ENCODE measurements around the gene ZSCAN31.
"Not testable (repeated sequence)": the region's sequence is repeated elsewhere in the genome, so short reads cannot be mapped to it uniquely, and the experiment has no call there.

Gene ZSCAN31

DNA sequence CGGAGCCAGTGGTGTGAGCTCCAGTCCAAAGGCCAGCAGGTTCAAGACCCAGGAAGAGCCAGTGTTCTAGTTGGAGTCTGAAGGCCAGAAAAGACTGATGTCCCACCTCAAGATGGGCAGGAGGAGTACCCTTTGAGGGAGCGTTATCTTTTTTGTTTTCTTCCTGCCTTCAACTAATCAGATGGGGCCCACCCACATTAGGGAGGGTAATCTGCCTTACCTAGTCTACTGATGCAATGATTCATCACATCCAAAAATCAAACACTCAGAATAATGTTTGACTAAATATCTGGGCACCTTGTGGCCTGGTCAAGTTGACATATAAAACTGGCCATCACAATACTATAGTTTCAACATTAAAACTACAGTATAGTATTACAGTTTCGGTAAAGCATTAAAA is 33.5 kb upstream of the ZSCAN31 start:
- Histone ChIP-seq H3K27ac (no peak overlapping the region), H3K27me3 (no peaks in the 10 kb centered on the region), H3K4me1 (ENCODE audit: control insufficient read depth in 1 of 2, insufficient read depth in 1 of 2, low read depth in 1 of 2, low read length in 1 of 2) (no peaks in the 10 kb centered on the region), H3K9me3 (no peaks in the 10 kb centered on the region), H3K4me3 (ENCODE audit: low read depth in 1 of 2, low read length in 1 of 2) (no peak overlapping the region), H3K36me3 (peaks cover 23% of the 10 kb centered on the region)
- TF ChIP-seq, protein P1, sequence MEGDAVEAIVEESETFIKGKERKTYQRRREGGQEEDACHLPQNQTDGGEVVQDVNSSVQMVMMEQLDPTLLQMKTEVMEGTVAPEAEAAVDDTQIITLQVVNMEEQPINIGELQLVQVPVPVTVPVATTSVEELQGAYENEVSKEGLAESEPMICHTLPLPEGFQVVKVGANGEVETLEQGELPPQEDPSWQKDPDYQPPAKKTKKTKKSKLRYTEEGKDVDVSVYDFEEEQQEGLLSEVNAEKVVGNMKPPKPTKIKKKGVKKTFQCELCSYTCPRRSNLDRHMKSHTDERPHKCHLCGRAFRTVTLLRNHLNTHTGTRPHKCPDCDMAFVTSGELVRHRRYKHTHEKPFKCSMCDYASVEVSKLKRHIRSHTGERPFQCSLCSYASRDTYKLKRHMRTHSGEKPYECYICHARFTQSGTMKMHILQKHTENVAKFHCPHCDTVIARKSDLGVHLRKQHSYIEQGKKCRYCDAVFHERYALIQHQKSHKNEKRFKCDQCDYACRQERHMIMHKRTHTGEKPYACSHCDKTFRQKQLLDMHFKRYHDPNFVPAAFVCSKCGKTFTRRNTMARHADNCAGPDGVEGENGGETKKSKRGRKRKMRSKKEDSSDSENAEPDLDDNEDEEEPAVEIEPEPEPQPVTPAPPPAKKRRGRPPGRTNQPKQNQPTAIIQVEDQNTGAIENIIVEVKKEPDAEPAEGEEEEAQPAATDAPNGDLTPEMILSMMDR (IDR thresholded peaks at IDR 0.05), result no peak

DNA sequence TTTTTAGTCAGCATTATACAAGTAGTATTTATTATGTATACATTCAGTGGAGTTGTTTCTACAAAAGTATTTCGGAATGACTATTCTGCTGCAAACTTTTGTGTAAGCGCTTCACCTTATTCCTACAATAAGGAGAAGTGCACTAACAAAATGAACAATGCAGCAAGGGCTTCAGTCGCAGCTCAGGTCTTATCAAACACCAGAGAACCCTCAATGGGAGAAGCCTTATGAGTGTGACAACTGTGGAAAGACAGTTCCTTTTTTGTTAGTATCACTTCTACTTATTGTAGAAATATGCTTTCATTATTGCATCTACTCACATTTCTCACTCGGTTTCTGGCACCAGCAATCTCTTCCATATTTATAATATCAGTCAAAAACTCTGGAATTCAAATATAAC is 32.6 kb upstream of the ZSCAN31 start:
- Histone ChIP-seq H3K27ac (no peak overlapping the region), H3K9me3 (no peaks in the 10 kb centered on the region), H3K4me3 (ENCODE audit: low read depth in 1 of 2, low read length in 1 of 2) (no peak overlapping the region), H3K4me1 (ENCODE audit: control insufficient read depth in 1 of 2, insufficient read depth in 1 of 2, low read depth in 1 of 2, low read length in 1 of 2) (no peaks in the 10 kb centered on the region), H3K27me3 (no peaks in the 10 kb centered on the region), H3K36me3 (peaks cover 32% of the 10 kb centered on the region)
- TF ChIP-seq, protein P1 (IDR thresholded peaks at IDR 0.05), result no peak

DNA sequence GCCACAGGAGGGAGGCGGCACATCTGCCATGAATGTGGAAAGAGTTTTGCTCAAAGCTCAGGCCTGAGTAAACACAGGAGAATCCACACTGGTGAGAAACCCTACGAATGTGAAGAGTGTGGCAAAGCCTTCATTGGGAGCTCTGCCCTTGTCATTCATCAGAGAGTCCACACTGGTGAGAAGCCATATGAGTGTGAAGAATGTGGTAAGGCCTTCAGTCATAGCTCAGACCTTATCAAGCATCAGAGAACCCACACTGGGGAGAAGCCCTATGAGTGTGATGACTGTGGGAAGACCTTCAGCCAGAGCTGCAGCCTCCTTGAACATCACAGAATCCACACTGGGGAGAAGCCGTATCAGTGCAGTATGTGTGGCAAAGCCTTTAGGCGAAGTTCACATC is 29.6 kb upstream of the ZSCAN31 start:
- peaks cover 35% of the 10 kb centered on the region for H3K36me3 ChIP-seq
- H3K4me3 ChIP-seq (ENCODE audit: low read depth in 1 of 2, low read length in 1 of 2); H3K27me3 ChIP-seq; H3K4me1 ChIP-seq (ENCODE audit: control insufficient read depth in 1 of 2, insufficient read depth in 1 of 2, low read depth in 1 of 2, low read length in 1 of 2); H3K27ac ChIP-seq; H3K9me3 ChIP-seq: not testable (repeated sequence)

DNA sequence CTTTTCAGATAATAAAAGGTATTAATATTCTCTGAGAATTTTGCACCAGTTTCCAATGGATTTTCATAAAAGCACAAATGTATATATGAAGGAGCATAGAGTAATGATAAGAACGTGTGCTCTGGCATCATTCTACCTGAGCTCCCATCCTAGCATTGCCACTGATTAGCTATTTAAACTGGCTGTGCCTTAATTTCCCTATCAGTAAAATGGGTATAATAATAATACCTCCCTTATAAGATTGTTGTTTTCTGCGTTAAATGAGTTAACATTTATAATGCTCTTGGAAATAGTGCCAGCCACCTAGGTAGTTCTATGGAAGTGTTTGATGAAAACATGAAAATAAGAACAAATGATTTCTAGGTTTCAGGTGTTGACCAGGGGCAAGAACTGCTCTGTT is 25.0 kb upstream of the ZSCAN31 start:
- H3K4me3 ChIP-seq (ENCODE audit: low read depth in 1 of 2, low read length in 1 of 2), result no peak overlapping the region
- no peaks in the 10 kb centered on the region for H3K9me3 ChIP-seq
- no peak overlapping the region for H3K27ac ChIP-seq
- peaks cover 12 to 14% of the 10 kb centered on the region in 2 experiments for H3K4me1 ChIP-seq (ENCODE audit: control insufficient read depth in 1 of 2, insufficient read depth in 1 of 2, low read depth in 1 of 2, low read length in 1 of 2)
- H3K27me3 ChIP-seq, result no peaks in the 10 kb centered on the region
- TF ChIP-seq, protein P1 (IDR thresholded peaks at IDR 0.05), result no peak
- H3K36me3 ChIP-seq, result peaks cover 27% of the 10 kb centered on the region

DNA sequence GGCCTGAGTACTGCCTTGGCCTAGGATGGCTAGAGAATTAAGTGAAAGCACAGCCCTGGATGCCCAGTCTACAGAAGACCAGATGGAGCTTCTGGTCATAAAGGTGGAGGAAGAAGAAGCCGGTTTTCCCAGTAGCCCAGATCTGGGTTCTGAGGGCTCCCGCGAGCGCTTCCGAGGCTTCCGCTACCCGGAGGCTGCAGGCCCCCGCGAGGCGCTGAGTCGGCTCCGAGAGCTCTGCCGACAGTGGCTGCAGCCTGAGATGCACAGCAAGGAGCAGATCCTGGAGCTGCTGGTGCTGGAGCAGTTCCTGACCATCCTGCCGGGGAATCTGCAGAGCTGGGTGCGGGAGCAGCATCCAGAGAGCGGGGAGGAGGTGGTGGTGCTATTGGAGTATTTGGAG is 23.6 kb upstream of the ZSCAN31 start:
- H3K4me1 ChIP-seq (ENCODE audit: control insufficient read depth in 1 of 2, insufficient read depth in 1 of 2, low read depth in 1 of 2, low read length in 1 of 2), result peaks cover 20 to 22% of the 10 kb centered on the region in 2 experiments
- peaks cover 13% of the 10 kb centered on the region for H3K36me3 ChIP-seq
- not testable (repeated sequence) for H3K9me3 ChIP-seq; H3K27me3 ChIP-seq; H3K4me3 ChIP-seq (ENCODE audit: low read depth in 1 of 2, low read length in 1 of 2); H3K27ac ChIP-seq

DNA sequence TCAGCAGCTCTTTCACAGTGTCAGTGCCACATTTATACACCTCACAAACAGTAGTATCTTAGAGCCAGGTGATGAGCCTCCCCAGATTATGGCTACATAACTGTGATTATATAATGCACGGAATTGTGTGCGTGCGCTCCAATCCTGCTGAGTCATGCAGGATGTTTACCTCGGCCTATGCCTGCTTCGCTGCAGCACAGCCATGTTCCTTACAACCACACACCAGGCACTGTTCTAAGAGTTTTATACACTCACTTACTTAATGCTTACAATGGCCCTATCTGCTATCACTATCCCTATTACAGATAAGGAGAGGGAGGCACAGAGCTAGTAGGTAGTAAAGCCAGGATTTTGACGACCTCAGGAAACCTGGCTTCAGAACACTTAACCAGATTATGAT is 21.1 kb upstream of the ZSCAN31 start:
- TF ChIP-seq, protein P1 (IDR thresholded peaks at IDR 0.05), result no peak
- no peaks in the 10 kb centered on the region for H3K36me3 ChIP-seq
- no peaks in the 10 kb centered on the region for H3K9me3 ChIP-seq
- peak overlapping the region; percentile 31 for H3K27ac ChIP-seq
- H3K27me3 ChIP-seq, result no peaks in the 10 kb centered on the region
- peaks cover 20 to 22% of the 10 kb centered on the region in 2 experiments for H3K4me1 ChIP-seq (ENCODE audit: control insufficient read depth in 1 of 2, insufficient read depth in 1 of 2, low read depth in 1 of 2, low read length in 1 of 2)
- no peak overlapping the region for H3K4me3 ChIP-seq (ENCODE audit: low read depth in 1 of 2, low read length in 1 of 2)

DNA sequence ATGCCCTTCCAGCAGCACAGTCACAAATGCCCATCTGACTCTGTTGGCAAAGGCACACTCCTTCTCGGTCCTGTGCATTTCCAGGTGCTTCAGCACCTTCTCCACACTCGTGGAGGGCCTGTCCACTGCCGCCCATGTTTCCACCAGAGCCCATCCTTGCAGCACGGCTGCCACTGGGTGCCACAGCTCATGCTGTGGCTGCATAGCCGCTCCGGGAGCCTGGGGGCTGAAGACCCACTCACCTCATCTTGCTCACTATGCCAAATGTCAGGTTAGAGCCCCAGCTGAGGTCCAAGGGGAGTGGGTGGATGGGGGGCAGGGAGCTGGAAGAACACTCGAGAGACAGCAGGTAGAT is 20.7 kb upstream of the ZSCAN31 start:
- Histone ChIP-seq H3K27ac (peak overlapping the region; percentile 76), H3K4me1 (ENCODE audit: control insufficient read depth in 1 of 2, insufficient read depth in 1 of 2, low read depth in 1 of 2, low read length in 1 of 2) (peaks cover 20 to 22% of the 10 kb centered on the region in 2 experiments), H3K36me3 (no peaks in the 10 kb centered on the region), H3K27me3 (no peaks in the 10 kb centered on the region), H3K9me3 (no peaks in the 10 kb centered on the region), H3K4me3 (ENCODE audit: low read depth in 1 of 2, low read length in 1 of 2) (no peak overlapping the region)
- TF ChIP-seq, protein P1 (IDR thresholded peaks at IDR 0.05), result no peak

Data from neutrophil (primary cell).